ENCODE data around the gene WDR89. TPM values are rescaled to one million over a fixed set of nuclear protein-coding genes. Genes with fewer than 3 reads are reported as not detected.

WDR89 gene
- total and polyA plus RNA-seq, 2 experiments from 2014 or later: 21.5 to 31.8 TPM

GRCh38 chr14:63578300-63578699, 63.4 kb downstream of the WDR89 start:
- no peaks in the 10 kb centered on the region for H3K27me3 ChIP-seq (ENCODE audit: insufficient read depth)
- DNase-seq (ENCODE audit: low spot score) (no peak), ATAC-seq (no peak)
- Mint-ChIP-seq H3K27ac (no peak overlapping the region), H3K36me3 (ENCODE audit: low read depth) (no peaks in the 10 kb centered on the region), H3K4me1 (no peaks in the 10 kb centered on the region), H3K27me3 (ENCODE audit: insufficient read depth, low read depth, poor library complexity) (peaks cover 1% of the 10 kb centered on the region), H3K9me3 (no peaks in the 10 kb centered on the region), H3K4me3 (no peak overlapping the region)
- no peaks in the 10 kb centered on the region for H3F3A ChIP-seq (replicated peaks; ENCODE audit: low read depth)
- no peaks in the 10 kb centered on the region for H3K36me3 ChIP-seq (ENCODE audit: insufficient read depth)
- no peaks in the 10 kb centered on the region for H4K20me1 ChIP-seq (replicated peaks; ENCODE audit: insufficient read depth)
- no peaks in the 10 kb centered on the region for H3K4me1 ChIP-seq (ENCODE audit: insufficient read depth)
- H2AFZ ChIP-seq: no peak overlapping the region
- TF ChIP-seq REST (IDR thresholded peaks at IDR 0.05; ENCODE audit: unreplicated experiment): no peak
- TF ChIP-seq CTCF (conservative IDR thresholded peaks at IDR 0.05; ENCODE audit: low read depth in 2 of 2): no peak
- no peak for TF ChIP-seq CREB1 (CRISPR knock-in tag; IDR thresholded peaks at IDR 0.05; ENCODE audit: low read depth)
- no peak for TF ChIP-seq POLR2AphosphoS5 (IDR thresholded peaks at IDR 0.05; ENCODE audit: low read depth)
- no peak for TF ChIP-seq ZNF462 (CRISPR knock-in tag; IDR thresholded peaks at IDR 0.05)
- TF ChIP-seq EZH2 (IDR thresholded peaks at IDR 0.05; ENCODE audit: low read depth, unreplicated experiment): no peak
- TF ChIP-seq ETS1 (IDR thresholded peaks at IDR 0.05): no peak
- no peak for TF ChIP-seq STAT1 (IDR thresholded peaks at IDR 0.05; ENCODE audit: unreplicated experiment)
- no peak for TF ChIP-seq JUNB (IDR thresholded peaks at IDR 0.05; ENCODE audit: unreplicated experiment)
- no peak for TF ChIP-seq NANOG (IDR thresholded peaks at IDR 0.05; ENCODE audit: borderline replicate concordance)
- TF ChIP-seq EZH2phosphoT487 (IDR thresholded peaks at IDR 0.05; ENCODE audit: unreplicated experiment): no peak
- no peak for TF ChIP-seq ZNF331 (CRISPR knock-in tag; IDR thresholded peaks at IDR 0.05; ENCODE audit: low read depth)
- TF ChIP-seq ZNF114 (CRISPR knock-in tag; IDR thresholded peaks at IDR 0.05): no peak
- no peak overlapping the region for H3K4me3 ChIP-seq
- H3K27ac ChIP-seq (ENCODE audit: low read depth): no peak overlapping the region
- H3K4me2 ChIP-seq: no peak overlapping the region
- H3K79me2 ChIP-seq (replicated peaks; ENCODE audit: insufficient read depth): no peaks in the 10 kb centered on the region
- no peaks in the 10 kb centered on the region for H3K9me2 ChIP-seq (ENCODE audit: insufficient read depth)

Data from GM23338 (cell line).